ENCODE data around the gene TRERF1.
"Not testable (repeated sequence)": the region's sequence is repeated elsewhere in the genome, so short reads cannot be mapped to it uniquely, and the experiment has no call there.

Gene TRERF1

DNA sequence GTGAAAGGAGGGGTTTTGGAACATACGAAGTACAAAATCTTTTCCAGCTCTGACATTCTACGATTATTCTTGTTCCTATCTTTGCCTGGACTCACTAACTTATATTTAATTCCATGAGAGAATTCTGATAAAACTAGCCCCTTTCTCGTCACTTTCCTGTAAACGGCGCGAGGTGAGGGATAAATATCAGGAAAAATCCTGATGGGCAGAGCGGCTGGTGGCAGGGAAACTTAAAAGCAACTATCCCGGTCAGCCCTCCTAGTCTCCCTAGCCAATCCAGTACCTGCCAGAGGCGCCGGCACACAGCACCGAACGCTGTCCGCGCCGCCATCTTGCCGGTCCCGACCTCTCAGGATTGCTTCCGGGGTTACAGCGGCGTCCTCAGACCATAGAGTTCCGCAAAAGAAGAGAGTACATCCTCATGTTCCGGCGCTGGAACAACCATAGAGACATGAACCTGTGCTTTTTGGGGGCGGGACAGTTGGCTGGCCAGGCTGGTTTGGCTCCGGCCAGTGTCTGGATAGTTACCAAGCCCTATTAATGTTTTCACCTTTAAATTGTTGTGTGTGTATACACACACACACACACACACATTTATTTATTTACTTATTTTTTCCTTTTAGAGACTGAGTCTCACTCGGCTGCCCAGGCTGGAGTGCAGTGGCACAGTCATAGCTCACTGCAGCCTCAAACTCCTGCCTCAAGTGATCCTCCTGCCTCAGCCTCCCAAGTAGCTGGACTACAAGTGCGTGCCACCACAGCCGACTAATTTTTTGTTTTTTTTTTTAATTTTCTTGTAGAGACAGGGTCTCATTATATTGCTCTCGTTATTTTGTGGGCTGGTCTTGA, 234.0 kb downstream of the TRERF1 start, which contains the start of gene MRPS10:
TSS of gene MRPS10 (minus strand) at position 343 of the 849 bp plus-strand sequence. CDS start at position 331, 12 bp downstream.
- DNase-seq (ENCODE audit: low spot score): peak; percentile 90

- no peak for DNase-seq (ENCODE audit: low spot score)
These were observed 234.6 kb downstream of the TRERF1 start for GRCh38 chr6:42217157-42217518.

GRCh38 chr6:42216495-42216894, 235.2 kb downstream of the TRERF1 start:
- not testable (repeated sequence) for DNase-seq (ENCODE audit: low spot score)

DNA sequence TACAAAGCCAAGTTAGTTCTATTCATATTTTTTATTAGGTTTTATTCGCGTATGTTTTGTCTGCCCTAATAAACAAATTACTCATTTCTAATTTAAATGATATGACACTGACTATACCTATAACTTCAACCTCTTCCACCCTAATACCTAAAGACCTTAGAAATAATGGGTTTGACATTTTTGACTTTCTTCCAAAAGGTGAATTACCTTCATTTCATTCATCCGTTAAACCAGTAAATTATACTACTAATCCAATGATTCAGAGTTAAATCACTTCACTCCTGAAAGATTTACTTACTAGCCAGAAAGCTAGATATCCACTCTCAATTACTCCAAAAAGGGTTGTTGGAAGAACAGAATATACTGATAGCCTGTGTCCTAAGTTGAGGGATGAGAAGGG, 239.3 kb downstream of the TRERF1 start:
- DNase-seq (ENCODE audit: low spot score): no peak

DNA sequence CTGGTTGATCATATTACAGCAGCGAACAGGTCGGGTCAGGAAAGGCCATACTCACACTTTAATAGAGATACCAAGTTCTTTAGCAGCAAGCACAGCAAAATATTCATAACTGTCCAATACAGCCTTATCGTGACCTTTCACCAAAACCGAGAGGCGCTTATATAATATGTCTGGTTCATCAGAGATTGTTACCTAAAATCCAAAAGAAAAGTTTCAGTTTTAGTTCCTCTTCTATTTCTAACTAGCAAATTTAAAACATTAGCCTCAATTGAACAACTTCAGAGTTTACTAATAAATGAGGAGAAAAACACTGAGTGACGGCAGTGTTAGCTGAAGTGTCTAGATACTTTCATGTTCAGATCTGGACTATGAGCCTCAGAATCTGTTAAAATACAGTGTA, 240.0 kb downstream of the TRERF1 start:
- no peak for DNase-seq (ENCODE audit: low spot score)

DNA sequence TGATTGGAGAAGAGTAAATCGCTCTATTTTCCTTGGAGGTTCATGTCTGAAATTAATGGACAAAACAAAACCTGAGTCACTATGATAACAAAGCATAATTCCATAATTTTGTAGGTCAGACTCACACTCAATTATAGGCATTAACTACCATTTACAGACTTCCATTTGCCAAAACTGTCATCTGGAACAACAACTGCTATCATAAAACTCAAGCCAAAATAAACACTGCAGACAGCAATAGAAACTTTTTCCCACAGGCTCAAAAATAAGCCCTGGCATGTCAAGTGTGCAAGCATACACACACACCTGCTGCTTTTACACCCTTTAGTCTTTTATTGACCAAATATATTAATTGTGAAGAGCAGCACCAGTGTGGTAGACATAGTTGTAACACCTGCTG, 241.2 kb downstream of the TRERF1 start:
- DNase-seq (ENCODE audit: low spot score): no peak

GRCh38 chr6:42207559-42207958, 244.2 kb downstream of the TRERF1 start:
- DNase-seq (ENCODE audit: low spot score): not testable (repeated sequence)

DNA sequence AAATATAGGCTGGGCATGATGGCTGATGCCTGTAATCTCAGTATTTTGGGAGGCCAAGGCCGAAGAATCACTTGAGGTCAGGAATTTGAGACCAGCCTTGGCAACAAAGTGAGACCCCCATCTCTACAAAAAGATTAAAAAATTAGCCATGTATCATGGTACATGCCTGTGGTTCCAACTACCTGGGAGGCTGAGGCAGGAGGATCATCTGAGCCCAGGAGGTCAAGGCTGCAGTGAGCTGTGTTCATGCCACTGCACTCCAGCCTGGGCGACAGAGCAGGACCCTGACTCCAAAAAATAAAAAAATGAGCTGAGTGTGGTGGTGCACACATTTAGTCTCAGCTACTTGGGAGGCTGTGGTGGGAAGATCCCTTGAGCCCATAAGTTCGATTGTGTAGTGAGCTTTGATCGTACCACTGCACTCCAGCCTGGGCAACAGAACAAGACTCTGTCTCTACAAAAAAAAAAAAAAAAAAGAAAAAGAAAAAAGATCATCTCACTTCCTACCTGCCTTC, 246.9 kb downstream of the TRERF1 start:
- DNase-seq (ENCODE audit: low spot score): no peak

DNA sequence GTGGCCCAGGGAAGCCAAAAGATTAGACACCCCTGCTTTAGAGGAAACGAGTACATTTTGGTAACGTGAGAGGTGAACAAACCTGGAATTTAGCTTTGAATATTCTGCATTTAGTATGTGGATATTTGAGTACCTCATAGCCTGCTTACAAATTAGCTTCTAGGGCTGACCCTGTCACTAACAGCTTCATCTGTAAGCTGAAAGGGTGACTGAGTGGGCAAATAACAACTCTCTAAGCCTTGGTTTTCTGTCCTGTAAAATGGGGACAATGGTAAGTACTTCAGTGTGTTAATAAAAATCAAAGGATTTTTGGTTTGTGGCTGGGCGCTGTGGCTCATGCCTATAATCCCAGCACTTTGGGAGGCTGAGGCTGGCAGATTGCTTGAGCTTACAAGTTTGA, 248.5 kb downstream of the TRERF1 start:
- no peak for DNase-seq (ENCODE audit: low spot score)

- DNase-seq (ENCODE audit: low spot score): not testable (repeated sequence)
These were observed 249.4 kb downstream of the TRERF1 start for GRCh38 chr6:42202131-42202915.

GRCh38 chr6:42201382-42201781, 250.3 kb downstream of the TRERF1 start:
- DNase-seq (ENCODE audit: low spot score): no peak

DNA sequence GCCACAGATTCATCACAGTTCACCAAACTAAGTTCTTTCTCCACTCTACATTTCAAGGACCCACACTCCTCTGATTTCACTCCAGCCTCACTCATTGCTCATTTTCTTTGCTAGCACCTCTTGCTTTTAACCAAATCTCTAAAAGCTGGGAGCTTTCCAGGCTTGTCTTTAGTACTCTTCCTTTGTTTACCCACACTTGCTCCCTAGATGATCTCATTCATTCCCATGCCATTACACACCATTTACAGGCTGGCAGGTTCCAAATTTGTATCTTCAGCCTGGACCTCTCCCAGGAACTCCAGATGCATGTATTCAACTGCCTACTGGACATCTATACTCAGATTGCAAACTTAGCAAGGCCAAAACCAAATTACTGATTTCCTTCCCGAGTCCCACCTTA, 251.7 kb downstream of the TRERF1 start:
- DNase-seq (ENCODE audit: low spot score): peak; percentile 73

GRCh38 chr6:42199106-42199981, 252.4 kb downstream of the TRERF1 start:
- no peak for DNase-seq (ENCODE audit: low spot score)

DNA sequence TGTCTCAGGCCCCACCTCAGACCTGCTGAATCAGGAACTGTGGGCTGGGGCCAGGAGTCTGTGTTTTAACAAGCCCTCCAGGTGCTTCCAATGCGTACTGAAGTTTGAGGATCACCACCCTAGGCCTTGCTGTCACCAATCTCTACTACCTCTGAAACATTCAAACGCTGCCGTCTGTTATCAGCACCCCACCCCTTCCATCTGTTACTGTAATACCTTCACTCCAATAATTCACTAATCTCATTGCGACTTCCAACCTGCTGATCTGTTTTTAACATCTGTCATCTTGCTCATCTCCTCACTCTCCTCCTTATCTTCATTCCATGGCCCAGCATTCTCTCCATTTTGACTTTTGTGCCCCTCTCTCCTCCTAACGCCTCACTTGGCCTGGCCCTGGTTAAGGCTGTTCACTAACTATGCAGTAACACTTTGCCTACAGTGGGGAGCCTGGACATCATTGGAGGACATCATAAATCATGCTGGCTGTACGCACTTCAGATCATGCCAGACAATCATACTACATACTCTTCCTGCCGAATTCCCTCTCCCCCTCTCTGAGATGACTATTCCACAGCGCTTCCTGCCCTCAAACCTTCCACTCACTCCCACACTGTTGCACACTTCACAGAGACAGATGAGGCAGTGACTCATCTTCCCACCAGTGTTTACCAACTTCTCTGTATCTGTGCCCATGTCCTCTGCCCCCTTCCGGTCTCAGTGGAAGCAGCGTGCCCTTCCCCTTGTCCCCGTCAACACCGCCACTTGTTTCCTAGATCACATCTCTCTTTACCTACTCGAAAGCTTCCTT, 254.0 kb downstream of the TRERF1 start:
- DNase-seq (ENCODE audit: low spot score): peak; percentile 61

GRCh38 chr6:42195415-42195814, 256.3 kb downstream of the TRERF1 start:
- DNase-seq (ENCODE audit: low spot score): no peak

- no peak for DNase-seq (ENCODE audit: low spot score)
These were observed 257.7 kb downstream of the TRERF1 start for GRCh38 chr6:42194056-42194455.

DNA sequence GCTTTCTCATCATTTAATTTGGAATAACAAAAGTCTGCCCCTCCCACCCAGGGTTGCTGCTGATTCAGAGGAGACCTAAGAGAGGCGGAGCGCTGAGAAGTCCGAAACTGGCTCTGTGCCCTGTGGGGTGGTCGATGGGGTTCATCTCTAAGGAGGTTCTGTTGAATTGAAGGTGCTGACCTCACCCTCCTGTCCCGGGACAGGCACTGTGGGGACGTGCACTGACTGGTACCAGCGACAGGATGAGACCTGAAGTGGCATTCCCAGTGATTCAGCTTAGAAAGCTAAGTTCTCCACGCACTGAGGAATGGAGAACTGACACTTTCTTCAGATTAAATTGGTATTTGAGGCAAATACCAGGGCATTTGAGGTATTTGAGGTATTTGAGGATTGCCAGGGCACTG, 258.2 kb downstream of the TRERF1 start:
- DNase-seq (ENCODE audit: low spot score): no peak

DNA sequence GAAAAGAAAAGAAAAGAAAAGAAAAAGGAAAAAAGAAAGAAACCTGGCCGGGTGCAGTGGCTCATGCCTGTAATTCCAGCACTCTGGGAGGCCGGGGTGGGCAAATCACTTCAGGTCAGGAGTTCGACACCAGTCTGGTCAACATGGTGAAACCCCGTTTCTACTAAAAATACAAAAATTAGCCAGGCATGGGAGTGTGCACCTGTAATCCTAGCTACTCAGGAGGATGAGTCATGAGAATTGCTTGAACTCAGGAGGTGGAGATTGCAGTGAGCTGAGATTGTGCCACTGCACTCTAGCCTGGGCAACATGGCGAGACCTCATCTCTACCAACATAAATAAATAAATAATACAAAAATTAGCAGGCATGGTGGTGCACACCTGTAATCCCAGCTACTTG, 259.3 kb downstream of the TRERF1 start:
- DNase-seq (ENCODE audit: low spot score): not testable (repeated sequence)

GRCh38 chr6:42190554-42191183, 261.1 kb downstream of the TRERF1 start:
- peak; percentile 78 for DNase-seq (ENCODE audit: low spot score)

- DNase-seq (ENCODE audit: low spot score): no peak
These were observed 263.3 kb downstream of the TRERF1 start for GRCh38 chr6:42188406-42188805.

DNA sequence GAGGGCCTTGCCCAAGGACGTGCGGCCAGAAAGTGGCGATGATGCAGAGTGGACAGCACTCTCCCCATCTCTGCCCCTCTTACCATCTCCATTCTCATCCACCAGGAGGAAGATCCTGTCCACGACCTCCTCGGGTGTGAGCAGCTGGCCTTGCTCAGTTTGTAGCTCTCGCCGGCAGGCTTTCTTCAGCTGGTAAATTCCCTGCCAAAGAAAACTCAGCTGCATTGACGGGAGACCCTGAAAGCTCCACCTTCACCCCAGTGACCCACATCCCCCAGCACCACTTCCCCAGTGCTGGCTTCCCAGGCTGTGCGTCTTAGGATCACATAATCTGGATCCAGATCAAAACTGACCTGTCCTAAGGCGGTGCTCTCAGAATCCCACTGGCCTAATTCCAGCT, 266.1 kb downstream of the TRERF1 start:
- no peak for DNase-seq (ENCODE audit: low spot score)
